ENCODE measurements around the gene PNPLA7.

GRCh38 chr9:137453643-137454081 is 96.5 kb downstream of the PNPLA7 start:
- TF ChIP-seq CTCF (conservative IDR thresholded peaks at IDR 0.05; ENCODE audit: low read depth, low read length) (no peak), EZH2 (IDR thresholded peaks at IDR 0.05; ENCODE audit: borderline replicate concordance, low read depth, low read length, poor library complexity, severe bottlenecking) (no peak)
